K562 (cell line): Measurements from ENCODE around the gene ABHD17B. TPM values are rescaled to one million over a fixed set of nuclear protein-coding genes. Genes with fewer than 3 reads are reported as not detected.

Experiments
- ARHGAP35 ChIP-seq: fragments of 450-650 bp; IDR thresholded peaks from 2 replicates; pipeline ENCODE4 v1.6.1; 2018; ENCODE audit not compliant: partially characterized antibody
- BRCA1 ChIP-seq, 2 experiments: fragments of 450-650 bp in 1 of 2; sonication (generic) in 1 of 2; formaldehyde crosslinking in 1 of 2; IDR thresholded peaks; 2 replicates each; pipeline versions ENCODE4 v1.5.0 to v1.6.1; 2017 to 2020; ENCODE audit warnings: mild to moderate bottlenecking in 1 of 2, missing genetic modification reagents in 1 of 2
- ELF1 ChIP-seq: fragments of 200-800 bp; sonication (Bioruptor generic); IDR thresholded peaks from 2 replicates; pipeline ENCODE4 v1.6.1; 2016; ENCODE audit warnings: missing genetic modification characterization, missing compliant biosample characterization
- ETS2 ChIP-seq: IDR thresholded peaks from 2 replicates; pipeline ENCODE4 v1.6.1; 2016; ENCODE audit warnings: borderline replicate concordance, missing genetic modification characterization, mild to moderate bottlenecking, moderate library complexity, missing compliant biosample characterization; ENCODE audit not compliant: poor library complexity, severe bottlenecking
- KLF13 ChIP-seq: fragments of 450-650 bp; IDR thresholded peaks from 2 replicates; pipeline ENCODE4 v1.6.1; 2016; ENCODE audit warnings: missing genetic modification characterization, low read depth, mild to moderate bottlenecking, missing compliant biosample characterization, moderate library complexity, borderline replicate concordance
- POLR2AphosphoS2 ChIP-seq: IDR thresholded peaks from 2 replicates; pipeline ENCODE4 v1.6.1; 2012; ENCODE audit warnings: low read length, improper control_type of control experiment
- POLR2H ChIP-seq: IDR thresholded peaks from 2 replicates; pipeline ENCODE4 v1.6.1; 2016; ENCODE audit warnings: missing genetic modification characterization, low read depth, mild to moderate bottlenecking, control low read depth, missing compliant biosample characterization, moderate library complexity
- POLR3G ChIP-seq: IDR thresholded peaks from 2 replicates; pipeline ENCODE4 v1.6.1; 2011; ENCODE audit not compliant: insufficient read length, insufficient replicate concordance; ENCODE audit errors: extremely low read depth
- TAF15 ChIP-seq: fragments of 200-400 bp; formaldehyde crosslinking; IDR thresholded peaks from 2 replicates; pipeline ENCODE4 v1.6.1; 2017; ENCODE audit warnings: mild to moderate bottlenecking, low read depth, low read length, moderate library complexity
- ZBTB2 ChIP-seq: fragments of 450-650 bp; IDR thresholded peaks from 2 replicates; pipeline ENCODE4 v1.6.1; 2016; ENCODE audit warnings: antibody characterized with exemption
- polyA plus RNA-seq, 8 experiments: library from polyadenylated mRNA; depleted of rRNA in 4 of 8; stranded (reverse) in 5 of 8; unstranded in 3 of 8; fragments of >200 nt; fragmentation: Nextera tagmentation in 2 of 8; fragmentation: Illumina TruSeq in 1 of 8; extraction: Ambion mirVana in 2 of 8; extraction: Trizol in 1 of 8; gene quantifications; 2 replicates each; pipeline versions ENCODE4 v1.2.1 to v1.2.3, GENCODE V29; 2011 to 2014; ENCODE audit warnings: inconsistent platforms in 1 of 8, missing spikeins in 1 of 8
- total RNA-seq, 7 experiments: library from RNA; depleted of rRNA in 6 of 7; stranded (reverse); fragments of >200 nt in 6 of 7; fragmentation: Illumina TruSeq in 2 of 7; extraction: Trizol in 2 of 7; gene quantifications; 2 replicates each; pipeline versions ENCODE4 v1.2.1 to v1.2.3, GENCODE V29; 2011 to 2021; ENCODE audit warnings: low replicate concordance in 1 of 7
- TF ChIP-seq, protein P1 (sequence below): fragments of 200-800 bp; sonication (Bioruptor generic); IDR thresholded peaks from 2 replicates; pipeline ENCODE4 v1.6.1; 2017; ENCODE audit warnings: missing genetic modification characterization, missing compliant biosample characterization
- TF ChIP-seq, protein P2 (sequence below): sonication (generic); formaldehyde crosslinking; IDR thresholded peaks from 2 replicates; pipeline ENCODE4 v1.8.1; 2023; ENCODE audit warnings: missing genetic modification reagents, mild to moderate bottlenecking, borderline replicate concordance

ABHD17B gene
- total and polyA plus RNA-seq, 9 of the 15 experiments (the other 6 are each of a cell fraction or from before 2014, with no cell fraction given), result 1.9 to 13.4 (median 10.1) TPM

DNA sequence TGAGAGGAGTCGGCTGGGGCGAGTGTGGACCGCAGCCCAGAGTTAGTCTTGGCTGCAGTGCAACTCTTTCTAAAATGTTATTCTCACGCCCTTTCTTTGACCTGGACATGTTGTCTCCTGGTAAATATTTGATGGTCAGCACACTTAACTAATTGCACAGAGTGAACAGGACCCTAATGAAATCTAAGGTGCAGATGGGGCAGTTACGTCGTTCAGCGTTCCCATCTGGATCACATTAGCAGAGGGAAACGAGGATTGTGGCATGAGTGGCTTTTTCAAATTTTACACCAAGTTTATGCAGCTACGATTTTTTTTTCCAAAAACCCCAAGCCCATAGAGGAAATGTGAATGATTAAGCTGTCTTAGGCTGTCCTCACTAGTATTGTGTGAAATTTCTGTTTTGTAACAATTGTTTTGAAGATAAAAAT, 929 bp upstream of the ABHD17B start (continued):
- TF ChIP-seq, protein P1, sequence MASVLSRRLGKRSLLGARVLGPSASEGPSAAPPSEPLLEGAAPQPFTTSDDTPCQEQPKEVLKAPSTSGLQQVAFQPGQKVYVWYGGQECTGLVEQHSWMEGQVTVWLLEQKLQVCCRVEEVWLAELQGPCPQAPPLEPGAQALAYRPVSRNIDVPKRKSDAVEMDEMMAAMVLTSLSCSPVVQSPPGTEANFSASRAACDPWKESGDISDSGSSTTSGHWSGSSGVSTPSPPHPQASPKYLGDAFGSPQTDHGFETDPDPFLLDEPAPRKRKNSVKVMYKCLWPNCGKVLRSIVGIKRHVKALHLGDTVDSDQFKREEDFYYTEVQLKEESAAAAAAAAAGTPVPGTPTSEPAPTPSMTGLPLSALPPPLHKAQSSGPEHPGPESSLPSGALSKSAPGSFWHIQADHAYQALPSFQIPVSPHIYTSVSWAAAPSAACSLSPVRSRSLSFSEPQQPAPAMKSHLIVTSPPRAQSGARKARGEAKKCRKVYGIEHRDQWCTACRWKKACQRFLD (CRISPR knock-in tag), result no peak
- no peak for TF ChIP-seq TAF15
- no peak for TF ChIP-seq ZBTB2
- no peak for TF ChIP-seq POLR2AphosphoS2
- TF ChIP-seq POLR2H (tag), result no peak
- no peak for TF ChIP-seq ARHGAP35
- no peak for TF ChIP-seq POLR3G
- no peak for TF ChIP-seq KLF13 (tag)
- no peak for TF ChIP-seq BRCA1 (IDR thresholded peaks at IDR 0.05)
- TF ChIP-seq BRCA1 (CRISPR knock-in tag; IDR thresholded peaks at IDR 0.05), result no peak
- TF ChIP-seq ELF1 (tag), result 0 out of 2 replicates have a peak, but pooled peaks have one; percentile 3
- TF ChIP-seq ETS2, result no peak
- TF ChIP-seq, protein P2, sequence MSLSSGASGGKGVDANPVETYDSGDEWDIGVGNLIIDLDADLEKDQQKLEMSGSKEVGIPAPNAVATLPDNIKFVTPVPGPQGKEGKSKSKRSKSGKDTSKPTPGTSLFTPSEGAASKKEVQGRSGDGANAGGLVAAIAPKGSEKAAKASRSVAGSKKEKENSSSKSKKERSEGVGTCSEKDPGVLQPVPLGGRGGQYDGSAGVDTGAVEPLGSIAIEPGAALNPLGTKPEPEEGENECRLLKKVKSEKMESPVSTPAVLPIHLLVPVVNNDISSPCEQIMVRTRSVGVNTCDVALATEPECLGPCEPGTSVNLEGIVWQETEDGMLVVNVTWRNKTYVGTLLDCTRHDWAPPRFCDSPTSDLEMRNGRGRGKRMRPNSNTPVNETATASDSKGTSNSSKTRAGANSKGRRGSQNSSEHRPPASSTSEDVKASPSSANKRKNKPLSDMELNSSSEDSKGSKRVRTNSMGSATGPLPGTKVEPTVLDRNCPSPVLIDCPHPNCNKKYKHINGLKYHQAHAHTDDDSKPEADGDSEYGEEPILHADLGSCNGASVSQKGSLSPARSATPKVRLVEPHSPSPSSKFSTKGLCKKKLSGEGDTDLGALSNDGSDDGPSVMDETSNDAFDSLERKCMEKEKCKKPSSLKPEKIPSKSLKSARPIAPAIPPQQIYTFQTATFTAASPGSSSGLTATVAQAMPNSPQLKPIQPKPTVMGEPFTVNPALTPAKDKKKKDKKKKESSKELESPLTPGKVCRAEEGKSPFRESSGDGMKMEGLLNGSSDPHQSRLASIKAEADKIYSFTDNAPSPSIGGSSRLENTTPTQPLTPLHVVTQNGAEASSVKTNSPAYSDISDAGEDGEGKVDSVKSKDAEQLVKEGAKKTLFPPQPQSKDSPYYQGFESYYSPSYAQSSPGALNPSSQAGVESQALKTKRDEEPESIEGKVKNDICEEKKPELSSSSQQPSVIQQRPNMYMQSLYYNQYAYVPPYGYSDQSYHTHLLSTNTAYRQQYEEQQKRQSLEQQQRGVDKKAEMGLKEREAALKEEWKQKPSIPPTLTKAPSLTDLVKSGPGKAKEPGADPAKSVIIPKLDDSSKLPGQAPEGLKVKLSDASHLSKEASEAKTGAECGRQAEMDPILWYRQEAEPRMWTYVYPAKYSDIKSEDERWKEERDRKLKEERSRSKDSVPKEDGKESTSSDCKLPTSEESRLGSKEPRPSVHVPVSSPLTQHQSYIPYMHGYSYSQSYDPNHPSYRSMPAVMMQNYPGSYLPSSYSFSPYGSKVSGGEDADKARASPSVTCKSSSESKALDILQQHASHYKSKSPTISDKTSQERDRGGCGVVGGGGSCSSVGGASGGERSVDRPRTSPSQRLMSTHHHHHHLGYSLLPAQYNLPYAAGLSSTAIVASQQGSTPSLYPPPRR (CRISPR knock-in tag), result no peak
